Fibroblast of skin of scalp (primary cell): ENCODE data around the gene C5.
A peak's percentile ranks its signal among the peaks of the same experiment; 100 is the strongest.

Source experiments
- DNase-seq: peaks from one replicate; pipeline ENCODE4 v3.0.0-alpha.2; 2013

Gene C5

DNA sequence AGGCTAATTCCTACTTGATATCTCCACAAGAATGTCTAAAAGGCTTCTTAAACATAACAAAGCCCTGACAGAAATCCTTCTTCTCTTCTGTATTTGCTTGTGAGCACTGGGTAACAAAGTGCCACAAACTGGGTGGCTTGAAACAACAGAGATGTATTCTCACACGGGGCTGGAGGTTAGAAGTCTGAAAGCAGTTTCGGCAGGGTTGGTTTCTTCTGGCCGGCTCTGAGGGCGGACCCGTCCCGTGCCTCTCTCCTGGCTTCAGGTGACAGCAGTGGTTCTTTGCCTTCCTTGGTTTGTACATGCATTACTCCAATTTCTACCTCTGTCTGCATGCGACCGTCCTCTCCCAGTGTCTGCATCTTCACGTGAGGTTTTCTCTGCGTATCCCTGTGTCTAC is 109.5 kb downstream of the C5 start:
- no peak for DNase-seq

DNA sequence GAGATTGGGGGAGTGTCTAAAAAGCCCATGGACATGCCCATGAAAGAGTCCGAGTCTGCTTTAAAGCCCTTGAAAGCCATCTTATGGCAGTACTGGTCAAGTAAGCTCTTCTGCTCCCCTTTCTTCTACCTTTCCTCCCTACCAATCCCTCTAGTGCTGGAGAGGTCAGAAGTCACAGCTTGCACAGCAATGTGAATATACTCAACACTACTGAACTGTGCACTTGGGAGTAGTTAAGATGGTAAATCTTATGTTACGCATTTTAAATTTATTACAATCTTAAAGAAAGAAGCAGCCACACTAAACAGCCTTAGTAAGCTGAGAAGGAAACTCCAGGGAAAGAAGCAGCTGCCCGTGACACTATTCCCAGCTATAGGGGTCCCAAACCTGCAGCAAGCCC is 111.2 kb downstream of the C5 start:
- DNase-seq = no peak

DNA sequence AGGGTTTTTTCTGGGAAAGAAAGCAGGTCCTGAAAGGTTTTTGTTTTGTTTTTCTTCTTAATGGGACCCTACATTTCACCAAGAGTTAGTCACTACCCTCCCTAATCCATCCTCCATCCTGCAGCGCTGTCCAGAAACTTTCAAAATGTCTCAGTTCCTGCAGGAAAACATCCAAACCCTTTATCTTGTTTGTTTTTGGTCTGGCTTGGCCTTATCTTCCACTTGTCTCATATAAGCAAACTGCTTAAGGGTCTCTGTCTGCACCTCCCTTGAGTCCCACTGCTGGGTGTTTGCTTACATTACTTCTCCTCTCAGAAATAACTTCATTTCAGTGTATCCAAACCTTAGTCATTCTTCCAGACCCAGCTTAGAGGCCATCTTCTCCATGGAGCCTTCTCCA is 112.5 kb downstream of the C5 start:
- DNase-seq = peak; percentile 57

- DNase-seq = no peak
Observed at GRCh38 chr9:120937127-120937526, 112.9 kb downstream of the C5 start.

GRCh38 chr9:120936764-120937122 is 113.3 kb downstream of the C5 start:
- DNase-seq = no peak

DNA sequence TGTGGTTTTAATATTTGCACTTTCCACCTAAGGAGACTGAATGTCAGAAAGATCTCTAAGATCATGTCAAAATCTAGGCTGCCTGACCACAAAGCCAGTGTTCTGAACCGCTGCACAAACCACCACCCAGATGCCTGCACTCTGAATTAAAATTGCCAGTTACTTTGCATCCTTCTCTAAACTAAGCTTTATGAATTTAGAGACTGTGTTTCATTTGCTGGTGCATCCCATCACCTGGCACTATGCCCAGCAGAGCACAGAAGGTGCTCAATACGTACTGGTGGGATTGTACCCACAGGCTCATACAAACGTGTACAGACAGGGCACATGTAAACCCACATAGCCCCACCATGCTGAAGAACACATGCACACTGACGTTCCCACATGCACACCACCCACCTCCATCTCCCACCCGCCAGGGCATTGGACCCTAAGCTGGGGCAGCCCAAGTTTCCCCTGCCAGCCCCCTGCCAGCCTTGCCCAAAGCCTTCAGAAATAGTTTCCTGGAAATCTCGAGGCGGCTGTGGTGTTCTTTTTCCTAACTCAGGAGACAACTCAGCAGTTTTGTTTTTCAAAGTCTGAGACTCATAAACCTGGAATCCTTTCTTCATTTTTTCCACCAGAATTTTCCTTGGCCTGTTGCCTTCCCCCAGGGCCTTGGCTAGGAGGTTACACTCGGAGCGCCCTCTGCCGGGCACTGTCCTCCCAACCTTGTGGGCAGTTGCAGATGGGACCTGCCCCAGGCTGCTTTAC is 113.9 kb downstream of the C5 start:
- DNase-seq = peak; percentile 97

DNA sequence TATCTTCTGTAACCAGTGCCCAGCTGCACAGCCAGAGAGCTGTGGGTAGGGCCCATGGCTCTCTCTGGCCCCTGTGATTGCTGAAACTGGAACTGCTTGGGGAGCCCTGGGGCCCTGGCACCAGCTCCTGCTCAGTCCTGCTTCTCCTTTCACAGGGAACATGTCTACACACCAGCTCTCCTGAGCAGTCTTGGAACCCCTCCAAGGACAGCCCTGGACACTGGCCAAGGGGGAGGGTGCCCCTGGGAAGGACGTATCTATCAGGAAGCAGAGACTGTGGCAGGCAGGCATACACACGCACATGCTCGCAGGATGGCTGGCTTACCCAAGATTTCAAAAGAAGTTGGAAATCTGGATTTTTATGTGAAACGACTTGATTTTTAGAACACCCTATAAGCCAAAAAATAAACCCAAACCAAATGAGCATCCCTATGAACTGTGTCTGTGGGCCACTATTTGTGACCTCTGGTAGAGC is 114.7 kb downstream of the C5 start:
- peak; percentile 93 for DNase-seq

DNA sequence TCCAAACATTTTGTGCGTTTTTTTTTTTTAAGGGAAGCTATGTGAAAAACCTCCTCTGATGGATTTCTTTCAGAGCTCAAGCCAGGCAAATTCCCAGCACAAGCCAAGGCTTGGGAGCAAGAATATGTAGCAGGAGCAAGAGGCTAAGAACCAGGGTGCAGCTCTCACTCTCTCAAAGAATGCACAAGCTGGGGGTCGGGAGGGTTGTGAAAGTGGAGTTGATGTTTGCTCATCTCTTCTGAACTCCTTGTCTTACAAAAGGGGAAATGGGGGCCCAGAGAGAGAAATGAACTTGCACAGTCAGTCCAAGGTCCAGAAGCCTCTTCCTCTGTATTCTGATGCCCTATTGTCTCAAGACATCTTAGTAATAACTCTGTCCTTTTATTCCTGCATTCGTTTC is 115.8 kb downstream of the C5 start:
- DNase-seq = no peak

DNA sequence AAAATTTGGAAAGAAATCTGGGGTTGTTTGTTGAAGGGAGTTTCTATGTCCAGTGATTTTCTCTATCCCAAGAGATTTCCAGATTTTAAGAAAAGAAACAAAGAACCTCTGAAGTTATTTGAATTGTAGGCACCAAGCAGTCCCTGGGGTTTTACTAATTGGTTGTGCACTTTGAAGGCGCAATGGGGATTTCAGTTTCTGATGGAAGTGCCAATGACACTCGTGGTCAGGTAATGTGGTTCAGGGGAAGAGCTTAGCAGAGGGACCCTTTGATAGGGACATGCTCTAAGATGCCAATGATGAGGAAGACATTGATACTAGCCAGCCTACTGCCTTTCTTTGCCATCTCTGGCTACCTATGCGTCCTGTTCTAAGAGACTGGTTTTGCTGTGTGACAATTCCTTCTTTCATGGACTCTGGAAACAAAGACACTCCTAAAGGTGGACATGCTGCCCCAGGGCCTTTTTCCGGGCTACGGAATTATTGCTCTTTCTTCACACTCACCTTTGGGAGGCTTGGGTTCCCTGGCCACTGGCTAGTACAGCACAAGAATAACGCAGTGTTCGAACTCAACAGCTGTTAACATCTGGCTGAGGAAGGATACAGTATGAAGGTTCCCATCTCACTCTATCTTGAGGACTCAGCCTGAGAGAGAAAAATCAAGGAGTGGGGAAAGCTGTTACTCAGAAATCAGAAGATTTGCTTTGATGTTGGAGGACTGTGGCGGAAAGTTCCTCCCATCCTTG is 116.6 kb downstream of the C5 start:
- no peak for DNase-seq

GRCh38 chr9:120932086-120932823 is 117.8 kb downstream of the C5 start:
- DNase-seq = no peak

DNA sequence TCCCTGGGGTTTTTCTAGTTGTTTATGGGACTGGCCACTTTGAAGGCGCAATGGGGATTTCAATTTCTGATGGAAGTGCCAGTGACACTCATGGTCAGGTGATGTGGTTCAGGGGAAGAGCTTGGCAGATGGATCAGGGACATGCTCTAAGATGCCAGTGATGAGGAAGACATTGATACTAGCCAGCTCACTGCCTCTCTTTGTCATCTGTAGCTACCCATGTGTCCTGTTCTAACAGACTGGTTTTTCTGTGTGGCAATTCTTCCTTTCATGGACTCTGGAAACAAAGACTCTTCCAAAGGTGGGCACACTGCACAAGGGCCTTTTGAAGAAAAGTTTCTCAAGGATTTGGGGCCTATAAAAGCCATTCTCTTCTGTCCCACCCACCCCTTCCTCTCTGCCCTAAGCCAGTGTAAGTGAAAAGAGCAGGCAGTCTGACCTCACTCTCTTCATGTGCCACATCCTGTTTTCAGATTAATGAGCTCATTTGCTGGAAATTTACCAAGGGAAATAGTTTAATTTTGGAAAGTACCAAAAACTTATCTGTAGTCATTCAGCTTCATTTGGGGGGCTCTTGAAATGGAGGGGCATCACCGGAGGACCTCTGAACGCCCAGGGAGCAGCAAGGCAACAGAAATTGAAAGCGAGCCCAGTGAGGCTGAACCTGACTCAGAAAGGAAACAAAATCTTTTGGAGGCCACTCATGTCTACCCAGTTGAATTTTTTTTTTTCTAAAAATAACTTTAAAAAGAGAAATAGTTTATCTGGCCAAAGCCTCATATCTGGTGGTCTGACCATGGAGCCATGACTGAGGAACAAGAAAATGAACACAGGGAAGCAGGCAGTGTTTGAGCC is 118.6 kb downstream of the C5 start:
- DNase-seq = peak; percentile 79

- DNase-seq = no peak
Observed at GRCh38 chr9:120929229-120929791, 120.8 kb downstream of the C5 start.

GRCh38 chr9:120928483-120929228 is 121.4 kb downstream of the C5 start:
- peak; percentile 59 for DNase-seq

DNA sequence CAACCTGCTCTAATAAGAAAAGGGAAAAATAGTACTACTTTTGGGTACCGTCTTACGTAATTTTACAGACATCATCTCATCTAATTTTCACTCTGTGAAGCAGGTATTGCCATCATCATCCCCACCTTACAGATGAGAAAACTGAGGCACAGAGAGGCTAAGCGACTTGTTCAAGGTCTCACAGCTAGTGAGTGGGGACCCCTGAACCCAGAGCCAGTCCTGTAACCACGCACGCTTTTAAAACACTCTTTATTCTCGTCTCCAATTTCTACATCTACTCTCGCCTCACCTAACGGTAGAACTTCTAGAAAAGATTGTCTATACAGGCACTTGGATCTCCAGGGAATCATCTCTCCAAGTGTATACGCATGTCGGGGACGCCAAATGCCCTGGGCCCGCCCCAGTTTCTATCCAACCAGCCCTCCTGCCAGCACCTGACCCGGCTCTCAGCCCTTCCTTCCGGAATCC is 122.0 kb downstream of the C5 start:
- no peak for DNase-seq

DNA sequence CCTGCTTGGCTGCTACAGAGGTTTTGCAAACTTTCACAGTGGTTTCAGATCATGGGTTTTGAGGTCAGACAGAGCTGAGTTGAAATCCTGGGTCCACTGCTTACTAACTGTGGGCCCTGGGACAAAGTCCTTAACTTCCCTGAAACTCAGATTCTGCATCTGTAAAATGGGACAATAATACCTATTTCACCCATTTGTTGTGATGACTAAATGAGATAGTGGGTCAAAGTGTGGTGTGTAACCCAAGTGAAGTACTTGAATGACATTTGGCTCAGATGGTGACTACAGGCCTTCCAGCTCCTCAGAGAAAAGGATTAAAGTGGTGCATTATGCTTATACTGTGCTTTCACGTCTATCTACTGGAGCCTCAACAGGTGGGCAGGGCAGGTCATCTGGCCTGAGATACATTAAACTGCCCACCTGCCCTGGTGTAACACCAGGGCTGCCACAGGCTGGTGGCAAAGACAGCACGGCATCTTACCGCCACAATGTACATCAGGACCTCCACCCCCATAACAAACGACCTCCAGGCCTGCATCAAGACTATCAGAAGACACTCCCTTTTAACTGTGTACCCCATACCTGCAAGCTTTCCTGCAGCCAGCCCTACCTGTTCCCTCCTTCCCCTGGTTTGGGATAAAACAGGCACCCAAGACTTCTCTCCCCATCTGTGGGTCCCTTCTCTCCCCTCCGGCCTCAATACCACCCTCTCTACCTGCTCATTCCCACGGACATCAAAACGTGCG is 122.6 kb downstream of the C5 start:
- no peak for DNase-seq

DNA sequence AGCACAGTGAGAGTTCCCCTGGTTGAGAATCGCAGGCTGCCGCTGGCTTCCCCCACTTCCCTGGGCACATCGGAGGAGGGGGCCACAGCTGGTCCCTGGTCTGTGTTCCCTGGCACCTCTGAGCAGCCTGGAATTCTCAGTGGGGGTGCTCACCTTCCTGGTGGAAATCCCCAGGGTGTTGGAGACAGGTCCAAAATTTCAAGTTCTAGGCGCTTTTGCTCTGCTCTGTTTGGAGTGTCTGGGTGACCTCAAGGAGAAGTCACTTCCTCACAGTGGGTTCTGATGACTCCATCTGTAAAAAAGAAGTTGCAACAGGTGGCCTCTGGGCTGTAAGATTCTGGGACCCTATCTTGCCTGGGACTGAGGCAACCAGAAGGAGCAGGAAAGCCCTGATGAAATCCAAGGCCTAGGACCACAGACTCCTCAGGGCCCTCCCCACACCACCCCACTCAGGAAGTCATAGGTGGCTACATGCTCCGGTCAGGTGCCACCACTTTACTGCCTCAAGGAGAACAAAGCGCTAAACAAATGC is 123.6 kb downstream of the C5 start, which contains the start of gene TRAF1:
Gene TRAF1 (minus strand): TSS at position 400 of the 532 bp plus-strand sequence. CDS start 721 bp downstream, outside the sequence.
- DNase-seq = no peak

GRCh38 chr9:120925535-120926396 is 124.3 kb downstream of the C5 start:
- DNase-seq = peak; percentile 84

- DNase-seq = no peak
Observed at GRCh38 chr9:120924698-120925534, 125.2 kb downstream of the C5 start.
